Neural crest cell (in vitro differentiated cells): ENCODE results near the gene WSCD2. TPM values are rescaled to one million over a fixed set of nuclear protein-coding genes. Genes with fewer than 3 reads are reported as not detected.

Experiments used
- DNase-seq: peaks from one replicate; pipeline ENCODE4 v3.0.0; 2021; ENCODE audit warnings: low read depth, mixed read lengths, low spot score
- H3K27ac Mint-ChIP-seq: one replicate; pipeline ENCODE4 v1.8.0; 2021; ENCODE audit warnings: mild to moderate bottlenecking, mixed read lengths; ENCODE audit not compliant: unreplicated experiment
- H3K27me3 Mint-ChIP-seq: 2 replicates; pipeline ENCODE4 v1.8.0; 2021; ENCODE audit warnings: low read depth, mild to moderate bottlenecking, mixed read lengths
- H3K36me3 Mint-ChIP-seq: 2 replicates; pipeline ENCODE4 v1.8.0; 2021; ENCODE audit warnings: low read depth, mild to moderate bottlenecking, mixed read lengths
- H3K4me1 Mint-ChIP-seq: 2 replicates; pipeline ENCODE4 v1.8.0; 2021; ENCODE audit warnings: mixed read lengths
- H3K4me3 Mint-ChIP-seq: one replicate; pipeline ENCODE4 v1.8.0; 2021; ENCODE audit warnings: mild to moderate bottlenecking, mixed read lengths
- H3K9me3 Mint-ChIP-seq: 2 replicates; pipeline ENCODE4 v1.8.0; 2021; ENCODE audit warnings: mixed read lengths
- total RNA-seq: library from RNA; stranded (reverse); gene quantifications from 2 replicates; pipeline ENCODE4 v1.2.1, GENCODE V29; 2021
- TF ChIP-seq, protein P1 (sequence below): fragments of 200-600 bp; sonication (generic); conservative IDR thresholded peaks from 2 replicates; pipeline ENCODE4 v1.5.0; 2021; ENCODE audit warnings: antibody characterized with exemption, mild to moderate bottlenecking

The WSCD2 gene
- total RNA-seq, 1 donor from 2014 or later = 1.4 TPM

DNA sequence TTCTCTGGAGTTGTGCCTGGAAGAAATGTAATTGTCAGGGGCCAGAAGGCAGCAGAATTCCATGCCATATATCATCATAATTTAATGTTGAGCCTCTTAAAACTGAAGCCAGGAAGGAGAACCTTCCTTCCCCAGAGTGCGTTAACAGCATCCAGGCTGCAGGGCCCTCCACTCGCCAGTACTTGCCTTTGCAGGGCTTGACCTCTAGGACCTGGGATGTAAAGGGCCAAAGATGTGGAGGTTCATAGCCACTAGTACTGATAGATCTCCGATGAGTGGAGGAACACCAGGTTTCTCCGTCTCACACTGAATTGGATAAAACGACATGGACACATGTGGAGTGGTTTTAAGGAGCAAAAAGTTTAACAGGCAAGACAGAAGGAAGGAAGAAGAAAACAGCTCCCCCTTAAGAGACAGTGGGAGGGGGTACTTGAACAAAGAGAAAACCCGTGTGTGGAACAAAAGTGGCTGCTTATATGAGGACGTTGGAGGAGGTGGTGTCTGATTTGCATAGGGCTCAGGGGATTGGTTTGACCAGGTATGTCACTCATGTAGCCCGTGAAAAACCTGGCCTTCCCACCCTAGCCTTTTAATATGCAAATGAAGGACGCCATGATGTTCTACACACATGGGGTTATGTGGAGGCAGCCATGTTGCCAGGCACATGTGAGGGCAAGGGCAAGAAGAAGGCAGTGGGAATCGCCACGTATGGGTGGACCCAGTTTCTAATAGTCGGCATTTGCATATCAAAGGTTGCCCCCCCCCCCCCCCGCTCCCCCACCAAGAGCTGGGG, 38.8 kb upstream of the WSCD2 start:
- peaks cover 45% of the 10 kb centered on the region for H3K27me3 Mint-ChIP-seq
- no peaks in the 10 kb centered on the region for H3K4me1 Mint-ChIP-seq
- H3K9me3 Mint-ChIP-seq = peaks cover 5% of the 10 kb centered on the region
- no peak overlapping the region for H3K4me3 Mint-ChIP-seq
- no peak for DNase-seq
- no peak overlapping the region for H3K27ac Mint-ChIP-seq
- H3K36me3 Mint-ChIP-seq = no peaks in the 10 kb centered on the region
- TF ChIP-seq, protein P1, sequence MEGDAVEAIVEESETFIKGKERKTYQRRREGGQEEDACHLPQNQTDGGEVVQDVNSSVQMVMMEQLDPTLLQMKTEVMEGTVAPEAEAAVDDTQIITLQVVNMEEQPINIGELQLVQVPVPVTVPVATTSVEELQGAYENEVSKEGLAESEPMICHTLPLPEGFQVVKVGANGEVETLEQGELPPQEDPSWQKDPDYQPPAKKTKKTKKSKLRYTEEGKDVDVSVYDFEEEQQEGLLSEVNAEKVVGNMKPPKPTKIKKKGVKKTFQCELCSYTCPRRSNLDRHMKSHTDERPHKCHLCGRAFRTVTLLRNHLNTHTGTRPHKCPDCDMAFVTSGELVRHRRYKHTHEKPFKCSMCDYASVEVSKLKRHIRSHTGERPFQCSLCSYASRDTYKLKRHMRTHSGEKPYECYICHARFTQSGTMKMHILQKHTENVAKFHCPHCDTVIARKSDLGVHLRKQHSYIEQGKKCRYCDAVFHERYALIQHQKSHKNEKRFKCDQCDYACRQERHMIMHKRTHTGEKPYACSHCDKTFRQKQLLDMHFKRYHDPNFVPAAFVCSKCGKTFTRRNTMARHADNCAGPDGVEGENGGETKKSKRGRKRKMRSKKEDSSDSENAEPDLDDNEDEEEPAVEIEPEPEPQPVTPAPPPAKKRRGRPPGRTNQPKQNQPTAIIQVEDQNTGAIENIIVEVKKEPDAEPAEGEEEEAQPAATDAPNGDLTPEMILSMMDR = no peak

DNA sequence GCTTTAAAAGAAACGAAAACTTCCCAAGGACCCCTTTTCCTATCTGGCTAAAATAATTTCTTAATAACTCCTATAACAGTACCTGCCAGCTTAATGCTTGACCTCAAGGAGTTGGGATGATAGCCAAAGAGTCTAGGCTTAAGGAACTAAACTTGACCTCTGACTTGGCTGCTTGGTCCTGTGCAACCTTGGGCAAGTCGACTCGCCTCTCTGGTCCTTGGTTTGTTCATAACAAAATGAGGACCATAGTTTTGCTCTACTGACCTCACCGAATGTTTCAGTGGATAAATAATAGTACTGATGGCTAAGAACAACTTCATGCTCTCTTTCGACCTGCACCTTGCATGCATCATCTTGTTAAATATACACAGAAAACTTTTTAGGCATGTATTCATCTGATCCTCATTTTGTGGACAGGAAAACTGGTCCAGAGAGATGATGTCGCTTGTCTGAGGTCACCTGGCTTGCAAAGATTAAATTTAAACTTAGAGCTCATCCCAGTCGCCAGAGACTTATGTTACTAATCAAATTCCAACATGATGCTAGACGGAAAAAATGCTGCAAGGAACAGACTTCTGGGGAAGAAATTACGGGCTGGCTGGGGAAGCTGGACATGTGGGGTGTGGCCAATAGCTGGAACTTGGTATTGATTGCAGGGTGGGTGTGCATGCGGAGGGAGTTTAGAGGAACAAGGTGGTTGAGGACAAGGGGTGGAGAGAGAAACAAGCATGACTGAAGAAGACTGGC, 38.0 kb upstream of the WSCD2 start:
- H3K36me3 Mint-ChIP-seq = no peaks in the 10 kb centered on the region
- TF ChIP-seq, protein P1 = no peak
- no peak for DNase-seq
- H3K4me3 Mint-ChIP-seq = no peak overlapping the region
- no peaks in the 10 kb centered on the region for H3K4me1 Mint-ChIP-seq
- peaks cover 5% of the 10 kb centered on the region for H3K9me3 Mint-ChIP-seq
- H3K27me3 Mint-ChIP-seq = peaks cover 45% of the 10 kb centered on the region
- no peak overlapping the region for H3K27ac Mint-ChIP-seq

DNA sequence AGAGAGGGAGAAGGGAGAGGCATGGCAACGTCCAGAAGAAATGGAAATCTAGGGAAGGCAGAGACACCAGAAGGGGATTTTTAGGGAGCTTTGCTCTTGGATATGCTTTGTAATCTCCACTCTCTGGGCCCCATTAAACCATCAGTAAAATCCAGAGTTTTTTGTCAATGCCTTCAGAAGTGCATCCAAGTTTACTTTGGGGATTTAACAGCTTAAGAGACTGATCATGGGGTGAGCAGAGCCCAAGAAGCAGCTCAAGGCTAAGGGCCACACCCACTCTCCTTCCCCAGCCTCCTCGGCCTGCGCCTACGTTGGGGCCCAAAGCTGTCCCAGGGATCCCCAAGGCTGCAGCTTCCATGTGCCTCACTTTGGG, 37.4 kb upstream of the WSCD2 start:
- no peaks in the 10 kb centered on the region for H3K4me1 Mint-ChIP-seq
- H3K9me3 Mint-ChIP-seq = peaks cover 5% of the 10 kb centered on the region
- no peaks in the 10 kb centered on the region for H3K36me3 Mint-ChIP-seq
- no peak for DNase-seq
- TF ChIP-seq, protein P1 = no peak
- no peak overlapping the region for H3K4me3 Mint-ChIP-seq
- no peak overlapping the region for H3K27ac Mint-ChIP-seq
- H3K27me3 Mint-ChIP-seq = peaks cover 48% of the 10 kb centered on the region

DNA sequence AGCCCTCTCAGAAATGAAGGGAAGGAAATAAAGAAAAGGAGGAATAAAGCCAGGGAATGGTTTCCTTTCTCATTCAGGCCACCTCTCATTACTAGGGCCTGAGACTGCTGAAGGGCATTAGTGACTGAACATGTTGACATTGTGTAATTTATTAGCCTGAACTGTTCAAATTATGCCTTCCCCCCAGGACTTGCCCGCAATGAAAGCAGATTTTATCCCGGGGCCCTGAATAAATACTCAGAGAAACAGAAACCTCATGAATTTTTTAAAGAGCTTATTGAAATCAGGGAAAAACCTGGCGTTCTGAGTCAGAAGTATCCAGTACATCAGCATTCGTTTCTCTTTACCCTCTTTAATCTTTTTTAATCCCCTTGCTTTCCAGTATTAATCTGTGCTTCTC, 35.9 kb upstream of the WSCD2 start:
- no peak overlapping the region for H3K4me3 Mint-ChIP-seq
- H3K27me3 Mint-ChIP-seq = peaks cover 55% of the 10 kb centered on the region
- no peaks in the 10 kb centered on the region for H3K36me3 Mint-ChIP-seq
- TF ChIP-seq, protein P1 = no peak
- no peaks in the 10 kb centered on the region for H3K9me3 Mint-ChIP-seq
- no peak overlapping the region for H3K27ac Mint-ChIP-seq
- H3K4me1 Mint-ChIP-seq = no peaks in the 10 kb centered on the region
- no peak for DNase-seq

DNA sequence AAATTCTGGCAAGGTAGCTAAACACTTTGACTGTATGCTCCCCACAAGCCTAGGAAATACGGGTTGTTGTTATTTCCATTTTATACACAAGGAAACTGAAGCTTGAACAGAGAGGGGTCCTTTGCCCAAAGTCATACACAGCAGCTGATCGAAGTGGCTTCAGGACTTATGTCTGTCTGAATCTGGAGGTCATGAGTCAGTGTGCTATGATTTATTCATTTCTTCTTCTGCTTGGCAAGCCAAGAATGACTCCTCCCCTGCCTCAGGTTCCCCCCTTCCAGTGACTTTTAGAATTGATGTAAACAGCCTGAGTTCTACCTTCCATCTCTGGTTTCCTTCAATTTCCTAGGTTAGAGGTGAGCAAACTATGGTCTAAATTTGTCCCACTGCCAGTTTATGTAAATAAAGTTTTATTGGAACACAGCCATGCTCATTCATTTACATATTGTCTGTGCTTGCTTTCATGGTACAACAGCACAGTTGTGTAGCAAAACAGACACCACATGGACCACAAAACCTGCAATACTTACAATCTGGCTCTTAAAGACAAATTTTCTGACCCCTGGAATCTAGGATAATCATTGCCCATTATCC, 34.9 kb upstream of the WSCD2 start:
- TF ChIP-seq, protein P1 = no peak
- no peak overlapping the region for H3K4me3 Mint-ChIP-seq
- H3K27ac Mint-ChIP-seq = no peak overlapping the region
- H3K4me1 Mint-ChIP-seq = no peaks in the 10 kb centered on the region
- DNase-seq = no peak
- H3K9me3 Mint-ChIP-seq = no peaks in the 10 kb centered on the region
- H3K27me3 Mint-ChIP-seq = peaks cover 61% of the 10 kb centered on the region
- H3K36me3 Mint-ChIP-seq = no peaks in the 10 kb centered on the region
